Astrocyte (in vitro differentiated cells and primary cell): ENCODE measurements around the gene MLKL. TPM values are rescaled to one million over a fixed set of nuclear protein-coding genes. Genes with fewer than 3 reads are reported as not detected.

Experiments used
- total RNA-seq: library from RNA; stranded (reverse); gene quantifications from 2 replicates; pipeline ENCODE4 v1.2.1, GENCODE V29; 2021

The MLKL gene
- total RNA-seq, 1 donor from 2014 or later = 6.2 TPM

Other genes with a start within 250 kb of the MLKL start
- gene GLG1, start 93.7 kb downstream of the MLKL start, total RNA-seq = 153 and 182 TPM in 2 replicates
- 32.2 and 34.3 TPM in 2 replicates for gene RFWD3, start 34.0 kb downstream of the MLKL start, total RNA-seq
- 0.14 TPM in 1 of 2 replicates, not detected in the other for gene FA2H, start 74.0 kb upstream of the MLKL start, total RNA-seq